Smooth muscle cell of the pulmonary artery (primary cell): Measurements from ENCODE around the gene OR4D5. TPM values are rescaled to one million over a fixed set of nuclear protein-coding genes. Genes with fewer than 3 reads are reported as not detected.

Experiments used
- total RNA-seq: library from RNA; depleted of rRNA; stranded (reverse); fragments of >200 nt; gene quantifications from 2 replicates; pipeline ENCODE4 v1.2.3, GENCODE V29; 2014

Gene OR4D5
- total RNA-seq: not detected in 2 replicates

GRCh38 chr11:123939317-123939716, at the start of gene OR4D5:
Gene OR4D5 (plus strand): TSS chr11:123939617. CDS start chr11:123939617, 0 bp downstream.

GRCh38 chr11:123901867-123902266, 37.5 kb upstream of the OR4D5 start, which contains the start of gene OR8D4:
Gene OR8D4 (plus strand): TSS chr11:123902167. CDS start chr11:123906432, 4,265 bp downstream.

DNA sequence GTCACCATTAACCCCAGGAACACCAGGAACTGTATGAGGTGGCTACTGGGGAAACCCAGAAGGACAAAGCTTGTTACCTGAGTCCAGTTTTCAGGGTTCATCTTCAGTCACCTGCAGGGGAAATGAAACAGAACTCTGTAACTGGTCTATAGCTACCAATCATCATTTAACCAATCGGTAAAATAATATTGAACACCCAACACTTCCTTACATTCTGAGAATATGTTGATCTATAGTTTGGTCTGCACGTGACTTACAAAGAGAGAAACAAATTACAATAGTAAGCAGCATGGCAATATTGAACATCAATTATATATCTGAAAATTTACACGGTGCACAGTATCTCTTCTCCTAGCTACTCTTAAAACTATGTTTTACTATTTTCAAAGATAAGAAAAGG, 4.3 kb downstream of the OR4D5 start, which contains the start of gene OR6T1:
Gene OR6T1 (minus strand): TSS at position 101 of the 400 bp plus-strand sequence. CDS start 0 bp downstream, at position 101.

DNA sequence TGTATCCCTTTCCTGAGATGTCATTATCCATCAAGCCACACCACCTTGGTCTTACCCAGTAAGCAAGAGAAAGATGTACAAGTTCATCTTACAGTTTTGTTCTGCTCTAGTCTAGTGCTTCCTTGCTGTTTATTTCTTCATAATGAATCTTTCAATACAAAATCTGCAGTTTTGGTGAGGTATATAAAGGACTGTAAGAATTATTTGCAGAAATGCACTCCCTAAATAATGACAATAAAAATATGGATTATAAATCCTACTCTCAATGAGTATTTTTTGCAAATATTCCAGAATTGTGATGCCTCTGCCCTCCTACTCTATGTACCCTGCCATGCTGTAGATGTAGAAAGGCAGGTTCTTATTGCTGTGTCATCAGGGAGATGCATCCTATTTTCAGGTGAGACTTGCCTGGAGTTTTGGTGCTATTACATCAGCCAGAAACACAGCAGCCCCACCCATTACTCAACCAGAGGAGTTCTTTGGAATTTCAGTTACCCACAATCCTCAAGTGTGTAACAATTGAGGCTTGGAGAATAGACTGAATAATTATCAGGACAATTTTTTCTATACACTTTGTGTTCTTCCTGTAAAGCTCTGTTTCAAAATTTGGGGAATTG, 38.4 kb downstream of the OR4D5 start, which contains the start of gene OR10S1:
Gene OR10S1 (minus strand): TSS at position 51 of the 617 bp plus-strand sequence. CDS start 117 bp downstream, outside the sequence.

Other genes with a start within 250 kb of the OR4D5 start
- 6.3 and 8.2 TPM in 2 replicates for gene ZNF202, start 198.0 kb upstream of the OR4D5 start, total RNA-seq
- not detected in 2 replicates for gene OR6X1, start 185.1 kb upstream of the OR4D5 start, total RNA-seq
- not detected in 2 replicates for gene OR6M1, start 133.3 kb upstream of the OR4D5 start, total RNA-seq
- gene TMEM225, start 53.9 kb upstream of the OR4D5 start, total RNA-seq: not detected in 2 replicates
- not detected in 2 replicates for gene OR8D4, start 37.5 kb upstream of the OR4D5 start, total RNA-seq
- not detected in 2 replicates for gene OR6T1, start 4.2 kb downstream of the OR4D5 start, total RNA-seq
- not detected in 2 replicates for gene OR10S1, start 38.2 kb downstream of the OR4D5 start, total RNA-seq
- gene OR10G6, start 55.5 kb downstream of the OR4D5 start, total RNA-seq: not detected in 2 replicates
- gene OR10G4, start 73.4 kb downstream of the OR4D5 start, total RNA-seq: not detected in 2 replicates
- not detected in 2 replicates for gene OR10G9, start 83.4 kb downstream of the OR4D5 start, total RNA-seq
- not detected in 2 replicates for gene OR10G8, start 87.2 kb downstream of the OR4D5 start, total RNA-seq
- not detected in 2 replicates for gene OR10G7, start 101.7 kb downstream of the OR4D5 start, total RNA-seq
- gene VWA5A, start 175.8 kb downstream of the OR4D5 start, total RNA-seq: 18.4 and 21.8 TPM in 2 replicates
- not detected in 2 replicates for gene OR10D3, start 243.7 kb downstream of the OR4D5 start, total RNA-seq